ENCODE data around the gene PCDH9. TPM values are rescaled to one million over a fixed set of nuclear protein-coding genes. Genes with fewer than 3 reads are reported as not detected.

The PCDH9 gene
- polyA plus RNA-seq, 1 of the 3 experiments (the other 2 are of a cell fraction): 1.3 TPM

DNA sequence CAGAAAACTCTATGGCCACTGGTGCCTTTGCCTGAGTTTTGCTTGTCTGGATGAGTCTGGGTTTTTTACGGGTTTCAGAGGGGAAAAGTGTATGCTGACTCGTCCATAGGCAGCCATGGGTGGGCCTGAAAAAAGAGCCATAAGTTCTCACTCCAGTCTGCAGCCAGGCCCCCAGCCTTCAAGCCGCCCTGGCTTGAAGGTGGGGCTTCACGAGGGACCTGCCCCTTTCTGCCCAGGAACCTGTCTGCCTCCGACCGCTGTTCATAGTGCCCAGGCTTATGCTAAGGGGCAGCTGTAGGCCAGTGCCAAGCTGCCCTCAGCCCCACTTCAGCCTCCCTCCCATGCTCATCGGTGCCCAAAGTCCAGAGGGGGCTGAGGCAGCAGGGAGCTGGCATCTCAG, 385.2 kb downstream of the PCDH9 start:
- WGBS (ENCODE audit: low lambda C conversion rate): 65% methylated on average over 3 of the region's 7 CpGs
- H4K20me1 ChIP-seq (ENCODE audit: insufficient read depth): no peaks in the 10 kb centered on the region
- no peaks in the 10 kb centered on the region for H3K27me3 ChIP-seq (ENCODE audit: insufficient read depth)
- no peak for DNase-seq
- H3K9me2 ChIP-seq: no peaks in the 10 kb centered on the region
- H3F3A ChIP-seq (replicated peaks; ENCODE audit: insufficient read depth): no peaks in the 10 kb centered on the region
- POLR2A ChIA-PET: no interaction called here
- H3K36me3 ChIP-seq (replicated peaks in 1 of 2; ENCODE audit: control insufficient read depth in 1 of 2, insufficient read depth in 2 of 2, low read length in 1 of 2): no peaks in the 10 kb centered on the region
- H3K27ac ChIP-seq (ENCODE audit: low read depth in 2 of 2, low read length in 1 of 2): no peak overlapping the region
- CTCF ChIA-PET: no interaction called here
- TF ChIP-seq RXRA (IDR thresholded peaks at IDR 0.05; ENCODE audit: borderline replicate concordance, low read depth): no peak
- no peak for TF ChIP-seq MEF2A (IDR thresholded peaks at IDR 0.05; ENCODE audit: borderline replicate concordance, low read depth)
- TF ChIP-seq GATA2 (CRISPR knock-in tag; IDR thresholded peaks at IDR 0.05): no peak
- TF ChIP-seq ZBTB33 (IDR thresholded peaks at IDR 0.05; ENCODE audit: borderline replicate concordance, low read depth): no peak
- no peak for TF ChIP-seq JUND (IDR thresholded peaks at IDR 0.05)
- TF ChIP-seq SMC3 (IDR thresholded peaks at IDR 0.05; ENCODE audit: low read depth, low read length): no peak
- no peak for TF ChIP-seq REST (IDR thresholded peaks at IDR 0.05; ENCODE audit: low read depth, low read length)
- no peak for TF ChIP-seq EZH2phosphoT487 (IDR thresholded peaks at IDR 0.05; ENCODE audit: borderline replicate concordance, low read depth)
- no peak for TF ChIP-seq RCOR1 (IDR thresholded peaks at IDR 0.05; ENCODE audit: low read length)
- H3K79me2 ChIP-seq (ENCODE audit: insufficient read depth): no peaks in the 10 kb centered on the region
- no peaks in the 10 kb centered on the region for H3K4me1 ChIP-seq (ENCODE audit: control insufficient read depth in 1 of 2, insufficient read depth in 2 of 2, low read depth in 1 of 2, low read length in 1 of 2)
- no peak overlapping the region for H3K4me2 ChIP-seq
- no peaks in the 10 kb centered on the region; the same call in 1 of the 2 replicates for H3K9me3 ChIP-seq
- no peak overlapping the region for H3K4me3 ChIP-seq (ENCODE audit: low read depth in 2 of 2, low read length in 1 of 2)
- H2AFZ ChIP-seq (ENCODE audit: low read depth): no peak overlapping the region
- H3K9ac ChIP-seq: no peak overlapping the region

DNA sequence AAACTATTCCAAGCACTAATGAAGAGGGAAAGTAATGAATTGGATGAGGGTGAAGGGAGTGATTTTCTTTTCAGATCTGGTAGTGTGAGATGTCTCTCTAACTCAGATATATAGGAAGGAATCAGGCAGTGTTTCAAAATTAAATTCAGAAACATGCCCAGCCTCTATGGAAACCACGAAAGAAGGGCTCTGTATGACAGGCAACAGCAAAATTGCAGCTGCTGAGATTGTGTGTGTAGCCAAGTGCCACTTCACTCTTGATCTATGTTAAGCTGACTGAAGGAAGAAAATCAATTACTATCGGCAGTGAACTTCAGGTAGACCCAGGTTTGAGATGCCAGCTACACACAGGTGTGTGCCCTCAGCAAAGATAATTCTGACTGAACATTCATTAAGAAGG, 387.4 kb downstream of the PCDH9 start:
- Histone ChIP-seq H3K4me1 (ENCODE audit: control insufficient read depth in 1 of 2, insufficient read depth in 2 of 2, low read depth in 1 of 2, low read length in 1 of 2) (no peaks in the 10 kb centered on the region), H3F3A (replicated peaks; ENCODE audit: insufficient read depth) (no peaks in the 10 kb centered on the region), H3K9ac (no peak overlapping the region), H3K27ac (ENCODE audit: low read depth in 2 of 2, low read length in 1 of 2) (no peak overlapping the region), H3K36me3 (replicated peaks in 1 of 2; ENCODE audit: control insufficient read depth in 1 of 2, insufficient read depth in 2 of 2, low read length in 1 of 2) (no peaks in the 10 kb centered on the region), H3K4me3 (ENCODE audit: low read depth in 2 of 2, low read length in 1 of 2) (no peak overlapping the region), H3K27me3 (ENCODE audit: insufficient read depth) (no peaks in the 10 kb centered on the region), H3K9me3 (no peaks in the 10 kb centered on the region; the same call in 1 of the 2 replicates), H4K20me1 (ENCODE audit: insufficient read depth) (no peaks in the 10 kb centered on the region), H3K9me2 (no peaks in the 10 kb centered on the region), H3K4me2 (no peak overlapping the region), H2AFZ (ENCODE audit: low read depth) (no peak overlapping the region), H3K79me2 (ENCODE audit: insufficient read depth) (no peaks in the 10 kb centered on the region)
- no peak for DNase-seq
- POLR2A ChIA-PET: no interaction called here
- 31% methylated on average over 1 of the region's 2 CpGs for WGBS (ENCODE audit: low lambda C conversion rate)
- CTCF ChIA-PET: no interaction called here
- TF ChIP-seq EZH2phosphoT487 (IDR thresholded peaks at IDR 0.05; ENCODE audit: borderline replicate concordance, low read depth) (no peak), IRF3 (IDR thresholded peaks at IDR 0.05; ENCODE audit: low read depth, low read length) (no peak), POLR2AphosphoS5 (IDR thresholded peaks at IDR 0.05; ENCODE audit: low read depth, low read length) (no peak), GATA2 (CRISPR knock-in tag; IDR thresholded peaks at IDR 0.05) (no peak), USF2 (IDR thresholded peaks at IDR 0.05; ENCODE audit: borderline replicate concordance, low read depth, low read length) (no peak), USF1 (IDR thresholded peaks at IDR 0.05; ENCODE audit: borderline replicate concordance, low read depth) (no peak), TEAD4 (IDR thresholded peaks at IDR 0.05; ENCODE audit: borderline replicate concordance, insufficient read depth) (no peak), YY1 (IDR thresholded peaks at IDR 0.05; ENCODE audit: low read depth) (no peak), TCF12 (IDR thresholded peaks at IDR 0.05) (no peak)
- TF ChIP-seq, protein P1, sequence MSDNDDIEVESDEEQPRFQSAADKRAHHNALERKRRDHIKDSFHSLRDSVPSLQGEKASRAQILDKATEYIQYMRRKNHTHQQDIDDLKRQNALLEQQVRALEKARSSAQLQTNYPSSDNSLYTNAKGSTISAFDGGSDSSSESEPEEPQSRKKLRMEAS (IDR thresholded peaks at IDR 0.05; ENCODE audit: low read depth): no peak
- TF ChIP-seq, protein P2, sequence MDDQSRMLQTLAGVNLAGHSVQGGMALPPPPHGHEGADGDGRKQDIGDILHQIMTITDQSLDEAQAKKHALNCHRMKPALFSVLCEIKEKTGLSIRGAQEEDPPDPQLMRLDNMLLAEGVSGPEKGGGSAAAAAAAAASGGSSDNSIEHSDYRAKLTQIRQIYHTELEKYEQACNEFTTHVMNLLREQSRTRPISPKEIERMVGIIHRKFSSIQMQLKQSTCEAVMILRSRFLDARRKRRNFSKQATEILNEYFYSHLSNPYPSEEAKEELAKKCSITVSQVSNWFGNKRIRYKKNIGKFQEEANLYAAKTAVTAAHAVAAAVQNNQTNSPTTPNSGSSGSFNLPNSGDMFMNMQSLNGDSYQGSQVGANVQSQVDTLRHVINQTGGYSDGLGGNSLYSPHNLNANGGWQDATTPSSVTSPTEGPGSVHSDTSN (IDR thresholded peaks at IDR 0.05): no peak

Data from SK-N-SH (cell line).